AG04449 (cell line): ENCODE data around the gene HDGFL3.

ENCODE experiments used
- CTCF ChIA-PET: fragments of 350-600 bp; formaldehyde crosslinking; extraction: SDS; loops from one replicate; lab custom pipeline; 2021; ENCODE audit warnings: antibody characterized with exemption; lab: Yijun Ruan, JAX
- POLR2A ChIA-PET: fragments of 400-600, 350-600 bp; formaldehyde crosslinking; extraction: SDS; loops from one replicate; lab custom pipeline; 2020; ENCODE audit warnings: antibody characterized with exemption, inconsistent platforms; lab: Yijun Ruan, JAX
- DNase-seq: peaks from one replicate; pipeline ENCODE4 v3.0.0-alpha.2; 2010; ENCODE audit warnings: low read depth, low spot score
- H3K4me3 ChIP-seq: 2 replicates; pipeline ENCODE4 v1.5.1; 2011; ENCODE audit warnings: low read depth, mild to moderate bottlenecking, control low read depth, low read length
- TF ChIP-seq, protein P1 (sequence below): IDR thresholded peaks from one replicate; pipeline ENCODE4 v1.5.1; 2011; ENCODE audit warnings: mild to moderate bottlenecking, moderate library complexity, low read length, control low read depth, inconsistent platforms; ENCODE audit not compliant: insufficient read depth; ENCODE audit errors: missing control alignments

The HDGFL3 gene

GRCh38 chr15:83200589-83200988 lies 7.0 kb downstream of the HDGFL3 start:
- no peak overlapping the region for H3K4me3 ChIP-seq
- CTCF ChIA-PET = no interaction called here
- POLR2A ChIA-PET = no interaction called here
- TF ChIP-seq, protein P1, sequence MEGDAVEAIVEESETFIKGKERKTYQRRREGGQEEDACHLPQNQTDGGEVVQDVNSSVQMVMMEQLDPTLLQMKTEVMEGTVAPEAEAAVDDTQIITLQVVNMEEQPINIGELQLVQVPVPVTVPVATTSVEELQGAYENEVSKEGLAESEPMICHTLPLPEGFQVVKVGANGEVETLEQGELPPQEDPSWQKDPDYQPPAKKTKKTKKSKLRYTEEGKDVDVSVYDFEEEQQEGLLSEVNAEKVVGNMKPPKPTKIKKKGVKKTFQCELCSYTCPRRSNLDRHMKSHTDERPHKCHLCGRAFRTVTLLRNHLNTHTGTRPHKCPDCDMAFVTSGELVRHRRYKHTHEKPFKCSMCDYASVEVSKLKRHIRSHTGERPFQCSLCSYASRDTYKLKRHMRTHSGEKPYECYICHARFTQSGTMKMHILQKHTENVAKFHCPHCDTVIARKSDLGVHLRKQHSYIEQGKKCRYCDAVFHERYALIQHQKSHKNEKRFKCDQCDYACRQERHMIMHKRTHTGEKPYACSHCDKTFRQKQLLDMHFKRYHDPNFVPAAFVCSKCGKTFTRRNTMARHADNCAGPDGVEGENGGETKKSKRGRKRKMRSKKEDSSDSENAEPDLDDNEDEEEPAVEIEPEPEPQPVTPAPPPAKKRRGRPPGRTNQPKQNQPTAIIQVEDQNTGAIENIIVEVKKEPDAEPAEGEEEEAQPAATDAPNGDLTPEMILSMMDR = no peak
- DNase-seq = no peak

GRCh38 chr15:83200162-83200561 lies 7.5 kb downstream of the HDGFL3 start:
- TF ChIP-seq, protein P1 = no peak
- CTCF ChIA-PET = no interaction called here

GRCh38 chr15:83199288-83199687 lies 8.3 kb downstream of the HDGFL3 start:
- ChIA-PET CTCF (no interaction called here), POLR2A (no interaction called here)
- TF ChIP-seq, protein P1 = no peak
- DNase-seq = no peak
- H3K4me3 ChIP-seq = no peak overlapping the region

More at GRCh38 chr15:83200162-83200561, 7.5 kb downstream of the HDGFL3 start:
- H3K4me3 ChIP-seq = no peak overlapping the region
- POLR2A ChIA-PET = no interaction called here
- peak; percentile 60 for DNase-seq

- ChIA-PET POLR2A (no interaction called here), CTCF (interaction anchor here (0.7 kb wide), 1 partner anchor 24 kb away, joined by 3 read pairs; no protein-coding TSS in a partner anchor)
- DNase-seq = no peak
- no peak overlapping the region for H3K4me3 ChIP-seq
- TF ChIP-seq, protein P1 = no peak
These were observed 9.1 kb downstream of the HDGFL3 start for GRCh38 chr15:83198476-83198875.

DNA sequence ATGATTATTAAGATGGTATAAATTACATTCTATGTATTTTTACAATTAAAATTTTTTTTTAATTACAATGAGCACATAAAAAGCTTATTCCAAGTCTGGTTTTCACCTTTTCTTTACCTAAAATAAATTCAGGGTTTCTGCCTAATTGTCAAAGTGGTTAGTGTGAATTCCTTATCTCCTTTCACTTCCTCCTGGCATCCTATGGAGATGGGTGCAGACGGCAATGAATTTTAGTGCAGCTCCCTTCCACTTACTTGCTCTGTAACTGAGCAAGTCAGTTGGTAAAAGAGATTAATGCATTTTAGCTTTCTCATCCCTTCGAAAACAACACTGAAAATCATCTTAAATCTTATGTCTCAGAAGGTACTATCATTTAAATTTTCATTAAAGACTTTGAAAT lies 13.1 kb downstream of the HDGFL3 start:
- ChIA-PET CTCF (no interaction called here), POLR2A (no interaction called here)
- no peak for DNase-seq

DNA sequence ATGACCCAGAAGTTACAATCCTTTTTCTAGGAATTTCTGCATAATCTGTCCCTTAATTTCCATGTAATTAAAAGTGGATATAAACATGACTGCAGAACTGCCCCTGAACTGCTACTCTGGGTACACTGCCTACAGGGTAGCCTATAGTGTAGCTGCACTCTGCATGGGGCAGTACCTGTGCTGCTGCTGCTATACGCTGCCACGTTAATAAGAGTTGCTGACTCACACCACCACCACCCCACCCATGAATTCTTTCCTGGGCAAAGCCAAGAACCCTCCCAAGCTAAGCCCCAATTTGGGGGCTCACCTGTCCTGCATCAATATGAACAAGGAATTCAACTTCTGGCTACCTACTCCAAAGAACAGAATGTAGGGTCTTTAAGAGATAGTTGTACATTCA lies 13.9 kb downstream of the HDGFL3 start:
- H3K4me3 ChIP-seq = no peak overlapping the region
- DNase-seq = no peak
- POLR2A ChIA-PET = no interaction called here
- TF ChIP-seq, protein P1 = no peak
- CTCF ChIA-PET = no interaction called here

More for the DNA sequence above, 13.1 kb downstream of the HDGFL3 start:
- no peak overlapping the region for H3K4me3 ChIP-seq
- TF ChIP-seq, protein P1 = no peak
